D341Med (cell line): ENCODE measurements around the gene KRTAP5-2.
A peak's percentile ranks its signal among the peaks of the same experiment; 100 is the strongest.
"Not testable (repeated sequence)": the region's sequence is repeated elsewhere in the genome, so short reads cannot be mapped to it uniquely, and the experiment has no call there.

Experiments used
- DNase-seq: peaks from one replicate; pipeline ENCODE4 v3.0.0; 2012; ENCODE audit warnings: low spot score

The KRTAP5-2 gene

GRCh38 chr11:1628506-1629325 is 30.6 kb upstream of the KRTAP5-2 start:
- peak; percentile 89 for DNase-seq

- DNase-seq = no peak
These were observed 27.4 kb upstream of the KRTAP5-2 start for GRCh38 chr11:1625541-1625940.

GRCh38 chr11:1624621-1625020 is 26.5 kb upstream of the KRTAP5-2 start:
- DNase-seq = no peak

DNA sequence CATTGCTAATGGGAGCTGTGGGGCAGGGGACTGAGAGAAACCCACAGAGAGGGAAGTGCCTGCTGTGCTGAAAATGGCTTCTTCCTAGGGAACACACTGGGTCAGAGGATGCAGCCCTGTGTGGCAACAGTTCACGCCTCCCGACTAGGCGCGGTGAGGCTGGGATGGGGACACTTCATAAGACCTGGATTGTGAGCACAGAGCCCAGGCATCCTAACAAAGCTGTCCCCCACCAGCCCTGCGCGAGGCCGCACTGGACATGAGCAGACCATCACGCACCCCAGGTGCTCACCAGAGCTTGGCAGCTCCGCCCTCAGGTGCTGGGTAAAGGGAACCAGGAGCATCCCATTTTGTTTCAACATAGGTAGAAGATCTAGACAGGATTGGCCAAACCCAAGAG is 25.6 kb upstream of the KRTAP5-2 start:
- DNase-seq = no peak

- DNase-seq = no peak
These were observed 24.0 kb upstream of the KRTAP5-2 start, which contains the start of gene KRTAP5-4 for GRCh38 chr11:1622086-1622485. KRTAP5-4 (minus strand) TSS chr11:1622138; CDS start chr11:1622093, 45 bp downstream.

- DNase-seq = no peak
These were observed 21.4 kb upstream of the KRTAP5-2 start for GRCh38 chr11:1619449-1619848.

DNA sequence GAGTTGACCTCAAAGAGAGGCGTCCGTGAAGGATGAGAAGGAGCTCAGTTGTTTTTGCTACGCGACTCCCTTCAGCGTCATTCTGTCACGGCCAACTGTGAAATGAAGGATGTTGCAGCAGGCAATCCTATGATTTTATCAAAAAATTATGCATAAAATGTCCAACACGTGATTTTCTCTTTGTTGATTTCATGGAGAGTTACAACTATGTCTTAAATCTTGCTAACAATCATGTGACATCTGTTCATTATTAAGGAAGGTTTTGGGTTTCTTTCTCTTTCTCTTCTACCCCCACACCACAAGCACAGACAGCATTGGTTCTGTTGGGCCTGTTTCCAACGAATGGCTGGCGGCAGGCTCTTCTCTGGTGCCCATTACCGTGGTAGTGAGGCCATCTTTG is 20.1 kb upstream of the KRTAP5-2 start:
- DNase-seq = no peak

GRCh38 chr11:1608363-1608762 is 10.3 kb upstream of the KRTAP5-2 start, which contains the start of gene KRTAP5-3:
KRTAP5-3 (minus strand) TSS chr11:1608463; CDS start chr11:1608385, 78 bp downstream.
- no peak for DNase-seq

GRCh38 chr11:1607901-1608300 is 9.8 kb upstream of the KRTAP5-2 start:
- not testable (repeated sequence) for DNase-seq

DNA sequence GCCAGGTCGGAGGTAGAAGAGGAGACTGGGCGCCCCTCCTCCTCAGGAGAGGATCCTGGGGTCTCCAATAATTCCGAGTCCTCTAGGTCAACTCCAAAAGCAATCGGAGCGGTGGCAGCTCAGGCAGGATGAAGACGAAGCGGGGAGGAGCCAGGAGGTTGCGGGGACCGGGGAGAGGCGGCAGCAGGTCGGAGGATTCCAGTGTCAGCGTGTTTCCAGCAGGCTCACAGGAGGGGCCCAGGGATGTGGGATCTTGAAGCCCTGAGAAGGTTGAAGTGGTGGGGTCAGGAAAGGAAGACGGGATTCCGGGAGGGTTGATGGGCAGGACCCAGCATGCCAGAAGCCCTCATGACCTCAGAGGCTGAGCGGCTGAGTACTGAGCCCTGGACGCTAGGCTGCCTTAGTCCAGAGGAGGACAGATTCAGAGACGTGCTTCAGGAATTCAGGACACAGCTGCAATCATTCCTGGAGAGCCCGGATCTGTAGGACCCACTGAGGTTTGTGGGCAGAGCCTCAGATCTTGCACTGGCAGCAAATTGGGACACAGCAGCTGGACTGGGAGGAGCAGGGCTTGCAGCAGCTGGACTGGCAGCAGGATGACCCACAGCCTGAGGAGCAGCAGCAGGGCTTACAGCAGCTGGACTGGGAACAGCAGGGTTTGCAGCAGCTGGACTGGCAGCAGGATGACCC is 9.2 kb upstream of the KRTAP5-2 start:
- not testable (repeated sequence) for DNase-seq

- DNase-seq = not testable (repeated sequence)
These were observed 7.8 kb upstream of the KRTAP5-2 start for GRCh38 chr11:1605923-1606322.

DNA sequence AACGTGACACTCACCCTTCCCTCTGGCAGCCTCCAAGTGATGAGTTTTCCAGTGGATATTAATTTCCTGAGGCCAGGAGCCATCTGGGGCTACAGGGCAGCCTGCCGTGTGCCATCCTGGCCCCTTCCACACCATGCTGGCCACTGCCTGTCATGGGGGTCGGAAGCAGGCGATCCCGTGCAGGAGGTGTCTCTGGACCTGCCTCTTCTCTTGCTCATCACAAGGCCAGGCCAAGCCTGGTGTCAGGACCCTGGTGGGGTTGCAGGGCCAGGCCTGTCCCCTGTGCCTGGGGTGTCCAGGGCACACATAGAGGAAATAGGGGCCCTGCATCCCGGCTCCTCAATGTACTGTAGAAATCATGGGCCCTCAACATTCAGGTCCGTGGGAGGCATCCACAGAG is 6.6 kb upstream of the KRTAP5-2 start:
- no peak for DNase-seq

DNA sequence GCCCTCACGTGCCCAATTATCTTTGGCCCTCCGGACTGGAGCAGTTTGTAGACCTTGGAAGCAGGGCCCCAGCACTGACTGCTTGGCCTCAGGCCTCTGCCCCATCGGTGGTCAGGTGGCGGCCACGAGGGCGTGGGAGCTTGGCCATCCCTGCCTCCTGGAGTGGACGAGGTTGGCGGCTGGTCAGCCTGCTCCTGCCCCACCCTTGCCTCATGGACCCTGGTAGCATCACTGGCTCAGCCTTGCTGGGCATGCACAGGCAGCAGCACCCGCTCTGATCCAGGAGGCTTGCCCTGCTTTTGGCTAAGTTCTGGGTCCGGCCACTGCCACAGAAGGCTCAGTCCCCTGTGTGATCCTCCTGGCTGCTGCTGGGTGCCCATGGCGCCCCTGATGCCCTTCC is 6.1 kb upstream of the KRTAP5-2 start:
- DNase-seq = no peak

DNA sequence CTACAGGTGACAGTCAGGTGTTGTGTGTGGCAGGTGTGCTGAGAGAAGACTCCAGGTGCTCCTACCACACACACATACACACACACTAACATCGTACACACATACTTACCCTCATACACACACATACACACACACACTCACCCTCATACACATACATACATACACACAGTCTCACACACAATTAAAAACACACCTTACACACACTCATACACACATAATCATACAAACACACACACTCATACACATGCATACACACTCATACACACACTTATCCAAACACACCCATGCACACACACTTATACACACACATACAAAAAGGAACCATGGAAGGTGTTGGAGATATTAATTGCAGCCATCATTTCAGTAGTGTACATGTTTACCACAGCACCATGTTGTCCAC is 5.5 kb upstream of the KRTAP5-2 start:
- DNase-seq = no peak

DNA sequence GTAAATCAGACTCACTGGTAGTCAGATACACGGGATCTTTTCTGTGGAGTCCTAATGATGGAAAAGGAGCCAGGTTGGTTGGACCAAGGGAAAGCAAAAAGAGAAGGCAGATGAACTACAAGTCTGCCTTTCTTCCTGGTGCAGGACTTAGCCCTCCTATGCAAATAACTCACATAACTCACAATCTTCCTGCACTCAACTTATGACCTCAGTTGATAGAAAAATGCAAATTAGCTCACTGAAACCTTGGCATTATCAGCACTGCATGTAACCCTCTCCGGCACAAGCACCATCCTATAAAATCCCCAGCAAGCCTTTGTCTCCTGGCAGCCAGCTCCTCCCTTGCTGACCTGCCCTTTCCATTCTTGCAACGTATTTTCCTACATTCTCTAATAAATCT is 3.6 kb upstream of the KRTAP5-2 start:
- DNase-seq = not testable (repeated sequence)

GRCh38 chr11:1600626-1601025 is 2.5 kb upstream of the KRTAP5-2 start:
- DNase-seq = no peak

GRCh38 chr11:1598816-1599215 is 722 bp upstream of the KRTAP5-2 start:
- DNase-seq = no peak

- not testable (repeated sequence) for DNase-seq
These were observed 312 bp upstream of the KRTAP5-2 start for GRCh38 chr11:1598406-1598805.

- no peak for DNase-seq
These were observed 632 bp downstream of the KRTAP5-2 start for GRCh38 chr11:1597331-1597993.

DNA sequence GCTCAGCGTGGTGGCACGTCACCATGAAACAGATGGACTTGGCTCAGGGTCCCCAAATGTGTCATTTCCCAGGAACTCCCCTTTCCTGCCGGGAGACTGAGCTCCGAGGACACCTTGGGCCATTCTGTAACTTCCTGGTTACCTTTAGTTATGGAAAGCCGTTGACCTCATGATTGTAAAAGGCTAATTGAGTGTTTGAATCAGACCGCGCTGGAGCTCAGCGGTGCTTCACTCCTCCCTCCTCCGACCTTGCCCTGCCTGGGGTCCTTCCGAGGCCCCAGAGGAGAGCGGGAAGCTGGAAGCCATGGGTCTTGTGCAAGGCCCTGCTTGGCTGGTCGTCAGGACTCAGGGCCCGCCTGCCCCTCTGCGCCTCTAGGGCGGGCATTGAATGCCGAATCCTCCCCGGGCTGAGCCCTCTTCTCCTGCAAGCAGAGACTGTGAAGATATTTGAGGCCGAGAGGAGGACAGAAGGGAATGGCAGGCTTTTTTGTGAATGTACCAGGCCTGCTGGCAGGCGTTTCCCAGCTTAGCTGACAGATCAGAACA is 1.4 kb downstream of the KRTAP5-2 start:
- DNase-seq = not testable (repeated sequence)

DNA sequence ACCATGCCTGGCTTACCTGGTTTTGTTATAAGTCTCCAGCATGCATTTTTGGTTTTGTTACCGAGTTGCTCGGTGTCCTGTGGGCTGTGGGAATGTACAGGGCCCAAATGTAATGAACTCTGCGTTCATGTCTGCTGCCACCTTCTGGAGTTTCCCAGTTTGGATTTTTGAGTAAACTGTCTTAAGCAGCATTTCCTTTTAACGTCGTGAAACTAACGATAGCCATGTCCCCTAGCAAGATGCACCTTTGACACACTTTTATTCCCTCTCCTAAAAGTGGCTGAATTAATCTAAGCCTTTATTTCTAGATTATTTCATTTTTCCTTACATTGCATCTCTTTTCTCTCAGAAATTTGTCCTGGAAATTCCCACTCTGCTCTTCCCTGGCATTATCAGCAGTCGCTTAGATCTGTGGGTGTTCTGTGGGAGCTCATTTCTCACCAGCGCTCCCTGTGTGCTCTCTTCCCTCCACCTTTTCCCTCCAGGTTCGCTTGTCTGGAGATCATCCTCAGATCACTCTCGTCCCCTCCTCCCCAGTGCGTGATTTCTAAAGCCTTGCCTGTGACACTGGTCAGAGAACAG is 2.0 kb downstream of the KRTAP5-2 start:
- DNase-seq = not testable (repeated sequence)

DNA sequence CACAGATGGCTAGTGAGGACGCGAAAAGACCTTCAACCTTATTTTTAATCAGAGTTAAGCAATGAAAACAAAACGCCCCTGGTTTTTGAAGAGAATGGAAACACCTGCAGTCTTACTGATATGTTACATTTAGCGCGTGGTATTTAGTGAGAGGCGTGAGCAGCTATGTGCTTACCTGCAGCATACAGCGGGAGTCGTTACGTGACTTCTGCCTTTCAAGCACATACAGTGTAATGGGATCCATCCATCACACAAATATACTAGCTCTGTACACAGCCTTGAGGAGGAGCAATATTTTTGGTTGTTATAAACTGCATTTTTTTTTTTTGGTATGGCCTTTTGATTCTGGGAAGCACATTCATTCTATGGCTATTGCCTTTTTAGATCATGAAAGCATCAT is 5.5 kb downstream of the KRTAP5-2 start:
- no peak for DNase-seq
